Loucy (cell line): Measurements from ENCODE around the gene XRCC1.

Experiments used
- CTCF ChIP-seq: fragments of 200-600 bp; sonication (generic); conservative IDR thresholded peaks from 2 replicates; pipeline ENCODE4 v1.5.1; 2014; ENCODE audit warnings: mild to moderate bottlenecking, antibody characterized with exemption, low read length
- EZH2phosphoT487 ChIP-seq: fragments of 200-600 bp; IDR thresholded peaks from 2 replicates; pipeline ENCODE4 v1.6.1; 2018; ENCODE audit warnings: antibody characterized with exemption, mild to moderate bottlenecking, moderate library complexity, borderline replicate concordance

DNA sequence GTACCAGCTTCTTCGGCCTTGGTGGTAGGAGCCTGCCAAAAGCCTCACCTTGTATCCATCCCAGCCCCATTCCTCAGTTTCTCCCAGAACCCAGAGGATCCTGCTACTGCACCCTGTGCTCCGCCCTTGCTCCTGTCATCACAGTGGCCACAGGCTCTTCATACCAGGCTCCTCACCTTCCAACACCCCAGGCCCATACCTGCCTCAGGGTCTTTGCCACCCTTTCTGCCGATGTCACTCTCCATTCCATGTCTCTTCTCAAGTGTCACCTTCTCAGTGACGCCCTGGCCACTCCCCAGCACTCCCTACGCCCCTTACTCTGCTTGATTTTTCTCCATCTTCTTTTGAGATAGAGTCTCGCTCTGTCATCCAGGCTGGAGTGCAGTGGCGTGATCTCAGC is 34.5 kb upstream of the XRCC1 start:
- no peak for TF ChIP-seq CTCF
- TF ChIP-seq EZH2phosphoT487 = no peak
